Fibroblast of lung (primary cell): ENCODE results near the gene PLAAT2.

Experiments used
- CTCF ChIP-seq, 2 donors: IDR thresholded peaks in 1 of 2; conservative IDR thresholded peaks in 1 of 2; 1 replicate in 1 of 2; 2 replicates in 1 of 2; pipeline ENCODE4 v1.5.1; 2011 to 2012; ENCODE audit warnings: low read length in 2 of 2, control low read depth in 1 of 2, inconsistent platforms in 1 of 2, low read depth in 1 of 2, mild to moderate bottlenecking in 1 of 2
- EZH2 ChIP-seq: IDR thresholded peaks from 2 replicates; pipeline ENCODE4 v1.5.1; 2012; ENCODE audit warnings: low read length, control low read depth, mild to moderate bottlenecking; ENCODE audit errors: missing control alignments

GRCh38 chr11:63534895-63535461 lies 28.2 kb downstream of the PLAAT2 start:
- TF ChIP-seq CTCF (conservative IDR thresholded peaks at IDR 0.05 in 1 of 2, IDR thresholded peaks at IDR 0.05 in 1 of 2; ENCODE audit: low read depth in 1 of 2, low read length in 2 of 2) (no peak), EZH2 (no peak)
